Hepatocyte (in vitro differentiated cells): ENCODE measurements around the gene RNF20. TPM values are rescaled to one million over a fixed set of nuclear protein-coding genes. Genes with fewer than 3 reads are reported as not detected.
"Not testable (repeated sequence)": the region's sequence is repeated elsewhere in the genome, so short reads cannot be mapped to it uniquely, and the experiment has no call there.

Source experiments
- DNase-seq: peaks from one replicate; pipeline ENCODE4 v3.0.0-alpha.2; 2016; ENCODE audit warnings: low spot score
- H2AFZ ChIP-seq: fragments of 200-600 bp; sonication (generic); 2 replicates; pipeline ENCODE4 v1.6.0; 2016; ENCODE audit warnings: antibody characterized with exemption, mild to moderate bottlenecking
- H3K27ac ChIP-seq: fragments of 200-600 bp; sonication (generic); 2 replicates; pipeline ENCODE4 v1.5.1; 2016; ENCODE audit warnings: mild to moderate bottlenecking
- H3K27me3 ChIP-seq: fragments of 200-600 bp; sonication (generic); 2 replicates; pipeline ENCODE4 v1.6.1; 2016
- H3K36me3 ChIP-seq: fragments of 200-600 bp; sonication (generic); replicated peaks from 2 replicates; pipeline ENCODE4 v1.5.1; 2016; ENCODE audit warnings: low read depth; ENCODE audit not compliant: insufficient read depth
- H3K4me1 ChIP-seq: fragments of 200-600 bp; sonication (generic); 2 replicates; pipeline ENCODE4 v1.5.1; 2016; ENCODE audit warnings: mild to moderate bottlenecking, moderate library complexity; ENCODE audit not compliant: insufficient read depth
- H3K4me2 ChIP-seq: fragments of 200-600 bp; sonication (generic); 2 replicates; pipeline ENCODE4 v1.6.0; 2016
- H3K4me3 ChIP-seq: fragments of 200-600 bp; sonication (generic); 2 replicates; pipeline ENCODE4 v1.5.1; 2016; ENCODE audit warnings: mild to moderate bottlenecking
- H3K79me2 ChIP-seq: fragments of 200-600 bp; sonication (generic); 2 replicates; pipeline ENCODE4 v1.6.0; 2017; ENCODE audit warnings: mild to moderate bottlenecking
- H3K9me2 ChIP-seq: fragments of 200-600 bp; sonication (generic); replicated peaks from 2 replicates; pipeline ENCODE4 v1.6.0; 2017; ENCODE audit warnings: mild to moderate bottlenecking; ENCODE audit not compliant: insufficient read depth
- H3K9me3 ChIP-seq: fragments of 200-600 bp; sonication (generic); 2 replicates; pipeline ENCODE4 v1.5.1; 2016; ENCODE audit warnings: low read depth, mild to moderate bottlenecking
- H4K20me1 ChIP-seq: fragments of 200-600 bp; sonication (generic); 2 replicates; pipeline ENCODE4 v1.6.0; 2016; ENCODE audit warnings: mild to moderate bottlenecking; ENCODE audit not compliant: insufficient read depth, poor library complexity, severe bottlenecking
- CTCF ChIP-seq: fragments of 200-600 bp; sonication (generic); IDR thresholded peaks from 2 replicates; pipeline ENCODE4 v1.5.1; 2016; ENCODE audit warnings: antibody characterized with exemption, mild to moderate bottlenecking; ENCODE audit not compliant: poor library complexity
- EZH2 ChIP-seq: fragments of 200-600 bp; sonication (generic); IDR thresholded peaks from 2 replicates; pipeline ENCODE4 v1.6.1; 2016; ENCODE audit warnings: antibody characterized with exemption, mild to moderate bottlenecking, borderline replicate concordance
- EZH2phosphoT487 ChIP-seq: fragments of 200-600 bp; sonication (generic); IDR thresholded peaks from one replicate; pipeline ENCODE4 v1.6.1; 2018; ENCODE audit warnings: antibody characterized with exemption, mild to moderate bottlenecking, low read depth, moderate library complexity; ENCODE audit not compliant: unreplicated experiment, severe bottlenecking
- WGBS: methylation state at CpG from one replicate; pipeline ENCODE4 v1.1.6; 2016; ENCODE audit warnings: low lambda C conversion rate; ENCODE audit errors: missing lambda C conversion rate; 5-methylcytosine and 5-hydroxymethylcytosine counted together
- polyA plus RNA-seq: library from polyadenylated mRNA; unstranded; fragments of >200 nt; fragmentation: Nextera tagmentation; extraction: Ambion mirVana; gene quantifications from 2 replicates; pipeline ENCODE4 v1.2.1, GENCODE V29; 2016
- total RNA-seq: library from RNA; depleted of rRNA; stranded (reverse); fragments of >200 nt; gene quantifications from 2 replicates; pipeline ENCODE4 v1.2.3, GENCODE V29; 2014

Gene RNF20
- total and polyA plus RNA-seq, 2 experiments from 2014 or later, result 19.0 to 21.7 TPM

GRCh38 chr9:101585740-101586139 lies 52.1 kb downstream of the RNF20 start:
- Histone ChIP-seq H3K4me3 (no peak overlapping the region), H3K9me2 (no peaks in the 10 kb centered on the region), H3K79me2 (no peaks in the 10 kb centered on the region), H3K9me3 (no peaks in the 10 kb centered on the region), H3K27me3 (no peaks in the 10 kb centered on the region), H3K36me3 (no peaks in the 10 kb centered on the region), H2AFZ (no peak overlapping the region), H3K27ac (no peak overlapping the region), H3K4me1 (no peaks in the 10 kb centered on the region), H3K4me2 (no peak overlapping the region), H4K20me1 (no peaks in the 10 kb centered on the region)
- DNase-seq, result no peak
- no peak for TF ChIP-seq EZH2phosphoT487
- TF ChIP-seq CTCF, result no peak
- no peak for TF ChIP-seq EZH2
- 84% methylated on average over 3 of the region's 3 CpGs for WGBS

GRCh38 chr9:101586651-101587050 lies 53.0 kb downstream of the RNF20 start:
- no peak for DNase-seq
- no peaks in the 10 kb centered on the region for H4K20me1 ChIP-seq
- no peaks in the 10 kb centered on the region for H3K36me3 ChIP-seq
- no peaks in the 10 kb centered on the region for H3K27me3 ChIP-seq
- TF ChIP-seq EZH2phosphoT487 (no peak), CTCF (no peak), EZH2 (no peak)
- no peaks in the 10 kb centered on the region for H3K4me1 ChIP-seq
- no peaks in the 10 kb centered on the region for H3K9me3 ChIP-seq
- WGBS, result 93% methylated on average over 5 of the region's 5 CpGs
- H3K79me2 ChIP-seq, result no peaks in the 10 kb centered on the region
- no peaks in the 10 kb centered on the region for H3K9me2 ChIP-seq
- no peak overlapping the region for H3K4me2 ChIP-seq
- no peak overlapping the region for H3K27ac ChIP-seq
- H2AFZ ChIP-seq, result no peak overlapping the region
- H3K4me3 ChIP-seq, result no peak overlapping the region

GRCh38 chr9:101587332-101588043 lies 53.8 kb downstream of the RNF20 start:
- no peak overlapping the region for H3K27ac ChIP-seq
- no peak overlapping the region for H2AFZ ChIP-seq
- H4K20me1 ChIP-seq, result no peaks in the 10 kb centered on the region
- 88% methylated on average over 4 of the region's 4 CpGs for WGBS
- TF ChIP-seq EZH2phosphoT487 (no peak), CTCF (no peak), EZH2 (no peak)
- H3K9me2 ChIP-seq, result no peaks in the 10 kb centered on the region
- no peaks in the 10 kb centered on the region for H3K27me3 ChIP-seq
- no peaks in the 10 kb centered on the region for H3K9me3 ChIP-seq
- H3K4me1 ChIP-seq, result no peaks in the 10 kb centered on the region
- no peaks in the 10 kb centered on the region for H3K36me3 ChIP-seq
- DNase-seq, result no peak
- no peak overlapping the region for H3K4me2 ChIP-seq
- no peak overlapping the region for H3K4me3 ChIP-seq
- H3K79me2 ChIP-seq, result no peaks in the 10 kb centered on the region

- H3K4me1 ChIP-seq, result not testable (repeated sequence)
- 87% methylated on average over 6 of the region's 6 CpGs for WGBS
Measured at GRCh38 chr9:101590074-101590473, 56.4 kb downstream of the RNF20 start.

More at GRCh38 chr9:101590074-101590473, 56.4 kb downstream of the RNF20 start:
- not testable (repeated sequence) for H4K20me1 ChIP-seq, H2AFZ ChIP-seq, H3K4me2 ChIP-seq, H3K36me3 ChIP-seq, H3K79me2 ChIP-seq, H3K9me3 ChIP-seq, H3K27me3 ChIP-seq, H3K4me3 ChIP-seq, DNase-seq, H3K9me2 ChIP-seq, H3K27ac ChIP-seq
